ENCODE results near the gene NLRP9.

Gene NLRP9

GRCh38 chr19:55672418-55672817, 65.8 kb downstream of the NLRP9 start:
- no peak for DNase-seq

- no peak for DNase-seq
Measured at GRCh38 chr19:55671054-55671378, 67.2 kb downstream of the NLRP9 start.

- peak; percentile 75 for DNase-seq
Measured at GRCh38 chr19:55670280-55671053, 67.7 kb downstream of the NLRP9 start.

GRCh38 chr19:55669418-55670279, 68.6 kb downstream of the NLRP9 start:
- no peak for DNase-seq

GRCh38 chr19:55668603-55669348, 69.4 kb downstream of the NLRP9 start:
- no peak for DNase-seq

- DNase-seq: no peak
Measured at GRCh38 chr19:55667958-55668357, 70.2 kb downstream of the NLRP9 start.

- DNase-seq: no peak
Measured at GRCh38 chr19:55667511-55667910, 70.7 kb downstream of the NLRP9 start.

GRCh38 chr19:55667006-55667381, 71.2 kb downstream of the NLRP9 start:
- no peak for DNase-seq

- DNase-seq: no peak
Measured at GRCh38 chr19:55666343-55667005, 71.7 kb downstream of the NLRP9 start.

GRCh38 chr19:55663846-55664536, 74.2 kb downstream of the NLRP9 start:
- DNase-seq: no peak

- no peak for DNase-seq
Measured at GRCh38 chr19:55661826-55662225, 76.4 kb downstream of the NLRP9 start.

GRCh38 chr19:55660991-55661390, 77.2 kb downstream of the NLRP9 start:
- DNase-seq: no peak

- DNase-seq: no peak
Measured at GRCh38 chr19:55660404-55660803, 77.8 kb downstream of the NLRP9 start.

GRCh38 chr19:55659822-55660221, 78.4 kb downstream of the NLRP9 start:
- no peak for DNase-seq

GRCh38 chr19:55658846-55659459, 79.2 kb downstream of the NLRP9 start:
- DNase-seq: no peak

Measured in left hindlimb (tissue), 1 donor.